Measurements from ENCODE around the gene TBATA. TPM values are rescaled to one million over a fixed set of nuclear protein-coding genes. Genes with fewer than 3 reads are reported as not detected.

Gene TBATA
- total RNA-seq, 1 donor from 2014 or later: not detected

DNA sequence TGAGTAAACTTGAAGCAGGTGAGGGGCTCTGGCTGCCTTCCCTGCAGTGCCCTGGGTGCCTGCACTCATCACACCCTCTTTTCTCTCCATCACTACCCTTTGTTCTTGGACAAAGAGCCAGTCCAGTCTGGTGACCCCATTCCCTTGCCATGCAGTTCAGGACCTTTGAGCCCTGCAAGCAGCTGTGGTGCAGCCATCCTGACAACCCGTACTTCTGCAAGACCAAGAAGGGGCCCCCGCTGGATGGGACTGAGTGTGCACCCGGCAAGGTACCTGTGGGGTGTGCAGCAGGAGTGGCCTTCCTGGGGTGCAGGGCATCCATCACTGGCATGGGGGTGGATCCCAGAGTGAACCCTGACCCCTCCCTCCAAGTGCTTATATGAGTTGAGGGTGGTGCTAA is 48.7 kb downstream of the TBATA start:
- DNase-seq (ENCODE audit: missing footprints): no peak
- no peak for ATAC-seq
- intact Hi-C loops (cut with DNase I): no loop called here

DNA sequence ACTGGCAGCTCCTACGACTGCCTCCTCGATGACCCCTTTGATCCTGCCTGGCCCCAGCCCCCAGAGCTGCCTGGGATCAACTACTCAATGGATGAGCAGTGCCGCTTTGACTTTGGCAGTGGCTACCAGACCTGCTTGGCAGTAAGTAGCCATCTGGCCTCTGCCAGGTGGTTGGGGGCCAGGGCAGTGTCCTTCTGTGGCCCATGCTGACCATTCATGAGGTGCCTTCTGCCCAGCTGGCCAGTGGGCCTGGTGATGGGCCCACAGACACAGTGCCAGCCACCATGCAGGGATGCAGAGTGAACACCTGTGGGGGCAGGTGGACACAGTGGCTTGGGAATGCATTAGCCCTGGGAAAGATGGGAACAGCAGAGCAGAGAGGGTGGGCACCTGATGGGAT is 50.0 kb downstream of the TBATA start:
- DNase-seq (ENCODE audit: missing footprints): no peak
- no peak for ATAC-seq
- intact Hi-C loops (cut with DNase I): no loop called here

DNA sequence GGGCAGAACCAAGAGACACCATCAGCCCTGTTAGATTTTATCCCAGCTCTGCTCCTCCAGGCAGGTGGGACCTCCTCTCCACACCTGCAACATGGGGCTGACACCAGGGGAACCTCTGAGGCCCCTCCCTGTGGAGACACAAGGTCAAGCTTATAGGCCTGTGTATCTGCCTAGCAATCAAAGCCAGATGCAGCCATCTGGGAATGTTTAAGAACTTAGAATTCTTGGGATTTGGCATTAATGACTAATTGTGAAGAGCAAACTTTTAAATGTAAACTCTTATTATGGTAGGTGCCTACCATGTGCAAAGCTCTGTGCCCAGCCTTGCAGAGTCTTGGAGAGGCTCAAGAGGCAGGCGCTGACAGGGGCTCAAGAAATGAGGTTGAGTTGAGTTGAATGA is 52.1 kb downstream of the TBATA start:
- no peak for DNase-seq (ENCODE audit: missing footprints)
- intact Hi-C loops (cut with DNase I): no loop called here
- ATAC-seq: no peak

DNA sequence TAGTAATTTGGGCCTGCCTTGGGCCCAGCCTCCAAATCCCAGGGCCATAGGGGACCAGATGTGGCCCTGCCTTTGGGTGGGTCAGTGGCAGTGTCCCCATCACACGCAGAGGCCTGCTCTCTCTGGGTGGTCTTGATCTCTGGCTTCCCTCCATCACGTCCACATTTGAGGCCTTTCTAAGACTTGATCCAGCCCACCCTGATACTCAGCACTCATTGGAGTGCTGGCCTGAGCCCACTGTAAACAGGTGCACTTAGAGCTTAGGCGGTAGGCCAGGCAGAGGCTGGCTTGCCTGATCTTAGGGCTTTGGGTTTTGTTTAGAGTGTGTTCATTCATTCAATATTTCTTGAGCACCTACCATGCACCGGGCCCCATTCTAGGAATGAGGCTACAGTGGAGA is 52.6 kb downstream of the TBATA start:
- DNase-seq (ENCODE audit: missing footprints): no peak
- intact Hi-C loops (cut with DNase I): no loop called here
- ATAC-seq: no peak

GRCh38 chr10:70730955-70731354 is 54.2 kb downstream of the TBATA start:
- intact Hi-C loops (cut with DNase I): no loop called here
- ATAC-seq (no peak), DNase-seq (ENCODE audit: missing footprints) (no peak)

DNA sequence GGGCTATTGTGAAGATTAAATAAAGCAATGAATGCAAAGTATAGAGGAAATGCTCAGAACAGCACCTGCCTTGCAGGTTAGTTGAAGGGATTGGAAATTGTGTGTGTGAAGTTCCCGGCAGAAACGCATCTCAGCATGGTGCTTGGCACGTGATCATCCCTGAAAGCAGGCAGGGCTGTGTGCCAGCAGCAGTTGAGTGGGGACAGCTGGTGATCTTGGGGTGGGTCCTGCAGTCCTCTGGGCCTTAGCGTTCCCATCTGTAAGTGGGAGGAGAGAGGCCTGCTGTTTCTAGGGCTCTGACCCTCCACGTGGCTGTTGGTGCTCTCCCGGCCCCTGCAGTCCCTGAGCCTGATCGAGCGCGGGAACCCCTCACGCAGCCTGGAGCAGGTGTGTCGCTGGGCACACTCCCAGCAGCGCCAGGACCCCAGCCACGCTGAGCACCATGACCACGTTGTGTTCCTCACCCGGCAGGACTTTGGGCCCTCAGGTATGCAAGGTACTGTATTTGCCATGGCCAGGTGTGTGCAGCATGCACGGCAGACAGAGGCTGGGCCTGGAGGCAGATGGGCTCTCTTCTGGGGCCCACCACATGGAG is 55.3 kb downstream of the TBATA start:
- ATAC-seq (peak; percentile 51), DNase-seq (ENCODE audit: missing footprints) (no peak)
- intact Hi-C loops (cut with DNase I): no loop called here

DNA sequence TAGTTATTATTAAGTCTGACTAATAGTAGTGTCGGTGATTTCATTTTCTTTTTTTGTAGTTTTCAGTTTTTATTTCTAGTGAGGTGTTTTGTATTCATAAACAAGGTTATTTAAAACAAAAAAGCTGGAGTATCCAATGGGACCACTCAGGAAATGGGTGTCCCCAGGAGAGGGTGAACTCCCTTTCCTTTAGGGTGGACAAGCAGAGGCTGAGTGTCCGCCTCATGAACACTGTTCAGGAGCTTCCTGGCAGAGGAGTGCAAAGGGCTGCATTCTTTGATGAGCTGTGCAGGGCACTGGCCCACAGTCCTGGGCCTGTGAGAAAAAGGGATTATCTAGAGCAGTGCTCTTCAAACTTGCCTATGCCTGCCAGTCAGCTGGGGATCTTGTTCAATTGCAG is 56.8 kb downstream of the TBATA start:
- intact Hi-C loops (cut with DNase I): no loop called here
- DNase-seq (ENCODE audit: missing footprints) (no peak), ATAC-seq (no peak)

GRCh38 chr10:70726909-70727495 is 58.2 kb downstream of the TBATA start:
- intact Hi-C loops (cut with DNase I): no loop called here

DNA sequence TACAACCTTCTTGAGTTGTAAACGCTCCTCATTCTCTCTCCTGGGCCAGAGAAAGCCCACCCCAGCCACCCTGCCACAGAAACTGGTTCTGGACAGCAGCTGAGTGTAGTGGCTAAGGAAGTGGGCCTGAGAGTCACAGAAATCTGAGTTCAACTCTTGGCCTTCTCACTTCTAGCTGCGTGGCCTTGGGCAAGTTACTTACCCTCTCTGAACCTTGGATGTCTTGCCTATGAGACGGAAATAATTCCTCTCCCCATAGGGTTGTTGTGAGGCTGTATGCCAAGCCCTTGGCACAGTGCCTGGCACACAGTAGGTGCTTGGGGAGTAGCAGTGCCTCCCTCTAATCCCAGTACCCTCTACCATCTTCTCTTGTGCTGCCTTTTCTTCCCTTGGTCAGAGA is 61.4 kb downstream of the TBATA start:
- intact Hi-C loops (cut with DNase I): no loop called here
- ATAC-seq (no peak), DNase-seq (ENCODE audit: missing footprints) (no peak)

More at GRCh38 chr10:70726909-70727495, 58.2 kb downstream of the TBATA start:
- DNase-seq (ENCODE audit: missing footprints) (no peak), ATAC-seq (no peak)

DNA sequence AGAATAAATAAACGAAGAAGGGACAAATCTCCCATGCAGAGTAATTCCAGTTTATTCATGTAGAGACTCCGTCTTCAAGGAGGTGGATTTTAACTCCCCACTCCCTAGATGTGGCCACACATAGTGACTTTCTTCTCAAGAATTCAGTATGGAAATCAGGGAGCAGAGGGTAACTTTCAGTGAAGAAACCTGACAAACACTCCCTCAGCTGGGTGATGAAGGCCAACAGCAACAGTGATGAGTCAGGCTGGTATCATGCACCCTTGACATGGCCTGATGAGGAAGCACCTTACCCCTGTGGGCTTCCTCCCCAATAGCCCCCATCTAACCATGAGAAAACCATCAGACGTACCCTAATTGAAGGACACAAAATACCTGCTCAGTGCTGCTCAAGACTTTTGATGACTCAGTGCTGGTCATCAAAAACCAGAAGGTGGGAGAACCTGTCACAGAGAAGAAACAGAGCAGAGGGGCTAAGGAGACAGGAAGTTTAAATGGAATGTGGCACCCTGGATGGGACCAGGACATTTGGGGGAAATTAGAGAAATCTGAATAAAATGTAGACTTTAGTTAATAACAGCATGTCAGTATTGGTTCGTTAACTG is 62.3 kb downstream of the TBATA start:
- intact Hi-C loops (cut with DNase I): no loop called here
- DNase-seq (ENCODE audit: missing footprints): no peak
- ATAC-seq: no peak

Other genes with a start within 250 kb of the TBATA start
- gene PRF1, start 182.6 kb downstream of the TBATA start, total RNA-seq: 4.3 TPM
- gene ADAMTS14, start 112.9 kb downstream of the TBATA start, total RNA-seq: 0.43 TPM
- gene SGPL1, start 30.6 kb upstream of the TBATA start, total RNA-seq: 13.1 TPM
- 155 TPM for gene PCBD1, start 103.2 kb upstream of the TBATA start, total RNA-seq

Data from Right ventricle myocardium inferior (tissue), 1 donor.